HCT116 (cell line): ENCODE data around the gene PRRX2. TPM values are rescaled to one million over a fixed set of nuclear protein-coding genes. Genes with fewer than 3 reads are reported as not detected.

ENCODE experiments used
- ATAC-seq: fragments of 200-7000 bp; cut with Tn5 transposase; 2 replicates; pipeline ENCODE4 v1.9.1; 2020; ENCODE audit warnings: mild to moderate bottlenecking, moderate library complexity
- BruUV-seq: library from RNA; stranded (reverse); fragments of 400-500 nt; replicated peaks from 2 replicates; lab custom pipeline; 2021; lab: Mats Ljungman, UMichigan
- CTCF ChIA-PET: fragments of 300-600 bp; sonication (Branson Sonifier 250); formaldehyde crosslinking; loops from one replicate; lab custom pipeline; 2021; ENCODE audit warnings: antibody characterized with exemption; lab: Charles Lee
- POLR2A ChIA-PET: fragments of 300-600, 350-600 bp; sonication (Branson Sonifier 250); formaldehyde crosslinking; loops from one replicate; lab custom pipeline; 2021; ENCODE audit warnings: antibody characterized with exemption; lab: Charles Lee
- RAD21 ChIA-PET, 2 experiments: fragments of 300-600 bp; sonication (Branson Sonifier 250); formaldehyde crosslinking; loops; one replicate each; lab custom pipeline; 2023; ENCODE audit warnings: low total read pairs in 2 of 2; ENCODE audit not compliant: uncharacterized antibody in 2 of 2, unreplicated experiment in 2 of 2, low non-redundant PET in 1 of 2; lab: Charles Lee
- DNase-seq: peaks from one replicate; pipeline ENCODE4 v3.0.0-alpha.2; 2010; ENCODE audit warnings: low read depth, low spot score
- H2AFZ ChIP-seq: fragments of 200-600 bp; shearing (Covaris generic), sonication (generic); 2 replicates; pipeline ENCODE4 v1.6.1; 2017; ENCODE audit warnings: low read depth, mixed run types, mixed read lengths, antibody characterized with exemption, low read length; ENCODE audit not compliant: poor library complexity, severe bottlenecking
- H3K27ac ChIP-seq: 2 replicates; pipeline ENCODE4 v1.5.1; 2012; ENCODE audit warnings: low read depth, low read length
- H3K27me3 ChIP-seq: fragments of 200-600 bp; sonication (generic); 2 replicates; pipeline ENCODE4 v1.6.1; 2016; ENCODE audit warnings: mixed run types, low read length, mixed read lengths; ENCODE audit not compliant: insufficient read depth
- H3K36me3 ChIP-seq, 2 experiments: fragments of 200-500 bp in 1 of 2; fragments of 200-600 bp in 1 of 2; sonication (Bioruptor generic) in 1 of 2; sonication (generic) in 1 of 2; 2 replicates each; pipeline versions ENCODE4 v1.5.1 to v1.6.1; 2014 to 2016; ENCODE audit warnings: low read length in 2 of 2, inconsistent platforms in 1 of 2, mixed read lengths in 1 of 2, mixed run types in 1 of 2; ENCODE audit not compliant: insufficient read depth in 2 of 2, control insufficient read depth in 1 of 2
- H3K4me1 ChIP-seq, 2 experiments: fragments of 200-600 bp in 1 of 2; sonication (generic) in 1 of 2; 2 replicates each; pipeline versions ENCODE4 v1.5.1 to v1.6.1; 2012 to 2017; ENCODE audit warnings: low read length in 2 of 2, inconsistent platforms in 1 of 2, mild to moderate bottlenecking in 1 of 2, mixed read lengths in 1 of 2, mixed run types in 1 of 2, moderate library complexity in 1 of 2; ENCODE audit not compliant: insufficient read depth in 2 of 2, control insufficient read depth in 1 of 2
- H3K4me2 ChIP-seq: fragments of 200-600 bp; sonication (generic); 2 replicates; pipeline ENCODE4 v1.6.1; 2017; ENCODE audit warnings: mixed run types, low read length, mixed read lengths
- H3K4me3 ChIP-seq, 2 experiments: fragments of 200-600 bp in 1 of 2; sonication (generic) in 1 of 2; replicated peaks in 1 of 2; 2 replicates each; pipeline ENCODE4 v1.5.1; 2011 to 2016; ENCODE audit warnings: low read length in 2 of 2, control low read depth in 1 of 2, low read depth in 1 of 2, mild to moderate bottlenecking in 1 of 2, mixed read lengths in 1 of 2, mixed run types in 1 of 2
- H3K79me2 ChIP-seq: fragments of 200-600 bp; sonication (generic); 2 replicates; pipeline ENCODE4 v1.6.1; 2017; ENCODE audit warnings: mild to moderate bottlenecking, mixed run types, low read length, moderate library complexity, mixed read lengths; ENCODE audit not compliant: insufficient read depth
- H3K9ac ChIP-seq: fragments of 200-600 bp; sonication (generic); 2 replicates; pipeline ENCODE4 v1.6.1; 2016; ENCODE audit warnings: low read length, mixed read lengths
- H3K9me2 ChIP-seq: fragments of 200-600 bp; sonication (generic), shearing (Covaris generic); 2 replicates; pipeline ENCODE4 v1.6.1; 2017; ENCODE audit warnings: mixed run types, mild to moderate bottlenecking, moderate library complexity; ENCODE audit not compliant: insufficient read depth
- H3K9me3 ChIP-seq, 2 experiments: fragments of 200-500 bp in 1 of 2; fragments of 200-600 bp in 1 of 2; sonication (Bioruptor generic) in 1 of 2; sonication (generic) in 1 of 2; 2 replicates each; pipeline ENCODE4 v1.6.1; 2014 to 2017; ENCODE audit warnings: low read length in 2 of 2, mixed read lengths in 2 of 2, inconsistent platforms in 1 of 2, low read depth in 1 of 2, mild to moderate bottlenecking in 1 of 2, mixed run types in 1 of 2, moderate library complexity in 1 of 2; ENCODE audit not compliant: control insufficient read depth in 1 of 2, insufficient read depth in 1 of 2
- H4K20me1 ChIP-seq: fragments of 200-600 bp; sonication (generic), shearing (Covaris generic); 2 replicates; pipeline ENCODE4 v1.6.1; 2017; ENCODE audit warnings: mixed run types, mild to moderate bottlenecking, moderate library complexity; ENCODE audit not compliant: insufficient read depth
- EGR1 ChIP-seq: IDR thresholded peaks from 2 replicates; pipeline ENCODE4 v1.6.1; 2012; ENCODE audit warnings: low read depth
- ELF1 ChIP-seq: IDR thresholded peaks from 2 replicates; pipeline ENCODE4 v1.6.1; 2012; ENCODE audit warnings: low read depth, borderline replicate concordance
- FOSL1 ChIP-seq: IDR thresholded peaks from 2 replicates; pipeline ENCODE4 v1.6.1; 2012; ENCODE audit warnings: low read depth
- POLR2A ChIP-seq: IDR thresholded peaks from 2 replicates; pipeline ENCODE4 v1.7.0; 2011; ENCODE audit warnings: borderline replicate concordance; ENCODE audit not compliant: insufficient read depth, insufficient read length; ENCODE audit errors: extremely low read depth
- POLR2AphosphoS5 ChIP-seq: IDR thresholded peaks from 2 replicates; pipeline ENCODE4 v1.6.1; 2011; ENCODE audit warnings: mild to moderate bottlenecking, low read depth, low read length, moderate library complexity
- REST ChIP-seq: IDR thresholded peaks from 2 replicates; pipeline ENCODE4 v1.6.1; 2012; ENCODE audit warnings: low read depth
- SIN3A ChIP-seq: IDR thresholded peaks from 2 replicates; pipeline ENCODE4 v1.6.1; 2012; ENCODE audit warnings: low read depth
- TCF7L2 ChIP-seq: IDR thresholded peaks from 2 replicates; pipeline ENCODE4 v1.7.0; 2011; ENCODE audit warnings: borderline replicate concordance, inconsistent platforms; ENCODE audit not compliant: insufficient read depth, insufficient read length; ENCODE audit errors: extremely low read depth
- ZNF274 ChIP-seq: fragments of 200-500 bp; sonication (Bioruptor generic); IDR thresholded peaks from 2 replicates; pipeline ENCODE4 v1.6.1; 2014; ENCODE audit warnings: mild to moderate bottlenecking, low read depth, low read length, inconsistent platforms
- intact Hi-C: fragments of 100-400 bp; cut with micrococcal nuclease; formaldehyde crosslinking; loops from 2 replicates; pipeline ENCODE4 v1.10.0; 2022
- total RNA-seq: library from RNA; stranded (reverse); gene quantifications from one replicate; pipeline ENCODE4 v1.2.1, GENCODE V29; 2021; ENCODE audit not compliant: unreplicated experiment

PRRX2 gene
- total RNA-seq, 1 experiment from 2014 or later, result 25.5 TPM

- TF ChIP-seq ELF1, result no peak
- DNase-seq, result no peak
- ChIA-PET CTCF (no interaction called here), RAD21 (no interaction called here), POLR2A (no interaction called here)
- no peaks in the 10 kb centered on the region for H3K79me2 ChIP-seq
- H3K27me3 ChIP-seq, result no peaks in the 10 kb centered on the region
- no peaks in the 10 kb centered on the region for H3K9me3 ChIP-seq
- no peak overlapping the region for H3K9ac ChIP-seq
- H2AFZ ChIP-seq, result no peak overlapping the region
- no peak overlapping the region for H3K4me3 ChIP-seq
- H4K20me1 ChIP-seq, result no peaks in the 10 kb centered on the region
- H3K9me2 ChIP-seq, result no peaks in the 10 kb centered on the region
- BruUV-seq, result no TSS peak
- no peak overlapping the region for H3K4me2 ChIP-seq
- no peak overlapping the region for H3K27ac ChIP-seq
- intact Hi-C loops, result no loop called here
- peaks cover 7 to 17% of the 10 kb centered on the region in 2 experiments; a peak in 3 of 4 replicates for H3K4me1 ChIP-seq
- no peaks in the 10 kb centered on the region for H3K36me3 ChIP-seq
- ATAC-seq, result no peak
Measured at GRCh38 chr9:129740666-129741464, 75.4 kb downstream of the PRRX2 start.

GRCh38 chr9:129745200-129745599 is 79.8 kb downstream of the PRRX2 start:
- Histone ChIP-seq H4K20me1 (no peaks in the 10 kb centered on the region), H3K4me2 (no peak overlapping the region), H3K9ac (no peak overlapping the region), H3K4me3 (no peak overlapping the region), H3K36me3 (no peaks in the 10 kb centered on the region), H3K27ac (no peak overlapping the region), H2AFZ (no peak overlapping the region), H3K9me3 (no peaks in the 10 kb centered on the region), H3K27me3 (no peaks in the 10 kb centered on the region), H3K79me2 (no peaks in the 10 kb centered on the region), H3K4me1 (peaks cover 4 to 14% of the 10 kb centered on the region in 2 experiments; a peak in 2 of 4 replicates), H3K9me2 (no peaks in the 10 kb centered on the region)
- intact Hi-C loops, result no loop called here
- CTCF ChIA-PET, result no interaction called here
- POLR2A ChIA-PET, result no interaction called here
- no TSS peak for BruUV-seq
- DNase-seq, result no peak
- ATAC-seq, result no peak
- RAD21 ChIA-PET, result no interaction called here
- TF ChIP-seq EGR1, result no peak
- TF ChIP-seq POLR2AphosphoS5, result no peak
- no peak for TF ChIP-seq REST
- no peak for TF ChIP-seq FOSL1
- no peak for TF ChIP-seq ZNF274
- no peak for TF ChIP-seq SIN3A
- no peak for TF ChIP-seq POLR2A
- TF ChIP-seq TCF7L2, result no peak
- TF ChIP-seq, all 23 proteins: peak for 0
